SK-N-SH treated with all-trans-retinoic acid at 6 μM for 48 hours (cell line): Measurements from ENCODE around the gene ASTN2.
A peak's percentile ranks its signal among the peaks of the same experiment; 100 is the strongest.

ENCODE experiments used
- ATAC-seq: fragments of 200-7000 bp; cut with Tn5 transposase; 3 replicates; pipeline ENCODE4 v1.9.1; 2020; ENCODE audit warnings: mild to moderate bottlenecking, moderate library complexity
- ARNTL ChIP-seq: fragments of 450-650 bp; formaldehyde crosslinking; IDR thresholded peaks from 2 replicates; pipeline ENCODE4 v1.5.0; 2020; ENCODE audit warnings: low read depth, mild to moderate bottlenecking, moderate library complexity, borderline replicate concordance
- CSDC2 ChIP-seq: fragments of 250-450 bp; sonication (Bioruptor Pico); IDR thresholded peaks from 2 replicates; pipeline ENCODE4 v1.5.0; 2020; ENCODE audit warnings: mild to moderate bottlenecking, moderate library complexity
- CSRNP3 ChIP-seq: fragments of 250-450 bp; sonication (Bioruptor Pico); IDR thresholded peaks from 2 replicates; pipeline ENCODE4 v1.5.1; 2021; ENCODE audit warnings: mild to moderate bottlenecking, moderate library complexity
- GLIS3 ChIP-seq: fragments of 250-450 bp; sonication (Bioruptor Pico); IDR thresholded peaks from 2 replicates; pipeline ENCODE4 v1.5.0; 2020; ENCODE audit warnings: mild to moderate bottlenecking, moderate library complexity
- ISL1 ChIP-seq: fragments of 250-450 bp; sonication (Bioruptor Pico); IDR thresholded peaks from 2 replicates; pipeline ENCODE4 v2.1.2; 2022; ENCODE audit warnings: mild to moderate bottlenecking, moderate library complexity
- PATZ1 ChIP-seq: fragments of 250-450 bp; sonication (Bioruptor Pico); IDR thresholded peaks from 2 replicates; pipeline ENCODE4 v1.8.0; 2020; ENCODE audit warnings: mild to moderate bottlenecking, moderate library complexity, borderline replicate concordance
- RARB ChIP-seq: fragments of 250-450 bp; sonication (Bioruptor Pico); IDR thresholded peaks from 2 replicates; pipeline ENCODE4 v1.8.0; 2021; ENCODE audit warnings: mild to moderate bottlenecking, moderate library complexity
- SNAI2 ChIP-seq: fragments of 250-450 bp; sonication (Bioruptor Pico); IDR thresholded peaks from 2 replicates; pipeline ENCODE4 v1.5.0; 2020; ENCODE audit warnings: mild to moderate bottlenecking, moderate library complexity
- TCF4 ChIP-seq: fragments of 250-450 bp; sonication (Bioruptor Pico); IDR thresholded peaks from 2 replicates; pipeline ENCODE4 v1.8.0; 2021; ENCODE audit warnings: mild to moderate bottlenecking, moderate library complexity, borderline replicate concordance
- TOX ChIP-seq: fragments of 250-450 bp; sonication (Bioruptor Pico); IDR thresholded peaks from 2 replicates; pipeline ENCODE4 v1.8.0; 2021; ENCODE audit warnings: mild to moderate bottlenecking, moderate library complexity, borderline replicate concordance
- TSHZ2 ChIP-seq: fragments of 250-450 bp; sonication (Bioruptor Pico); IDR thresholded peaks from 2 replicates; pipeline ENCODE4 v1.5.0; 2020; ENCODE audit warnings: mild to moderate bottlenecking, moderate library complexity
- ZC3H10 ChIP-seq: fragments of 250-450 bp; sonication (Bioruptor Pico); IDR thresholded peaks from 2 replicates; pipeline ENCODE4 v1.5.1; 2021; ENCODE audit warnings: mild to moderate bottlenecking, moderate library complexity
- ZFP3 ChIP-seq: fragments of 250-450 bp; sonication (Bioruptor Pico); IDR thresholded peaks from 2 replicates; pipeline ENCODE4 v1.5.0; 2020; ENCODE audit warnings: mild to moderate bottlenecking, moderate library complexity
- ZFP30 ChIP-seq: fragments of 450-650 bp; formaldehyde crosslinking; IDR thresholded peaks from 2 replicates; pipeline ENCODE4 v1.5.0; 2022; ENCODE audit warnings: mild to moderate bottlenecking, moderate library complexity
- ZNF565 ChIP-seq: fragments of 450-650 bp; formaldehyde crosslinking; conservative IDR thresholded peaks from 2 replicates; pipeline ENCODE4 v1.5.0; 2020; ENCODE audit warnings: low read depth, mild to moderate bottlenecking, moderate library complexity
- ZNF8 ChIP-seq: fragments of 450-650 bp; formaldehyde crosslinking; IDR thresholded peaks from 2 replicates; pipeline ENCODE4 v1.5.0; 2020; ENCODE audit warnings: mild to moderate bottlenecking, moderate library complexity
- TF ChIP-seq, protein P1 (sequence below): fragments of 250-450 bp; sonication (Bioruptor Pico); IDR thresholded peaks from 2 replicates; pipeline ENCODE4 v1.5.1; 2020; ENCODE audit warnings: low read depth, mild to moderate bottlenecking, moderate library complexity

The ASTN2 gene

GRCh38 chr9:116576386-116576785, 838.5 kb downstream of the ASTN2 start (continued):
- TF ChIP-seq PATZ1 (CRISPR knock-in tag) = no peak

- peak; percentile 55; the same call in 1 of the 2 replicates for TF ChIP-seq TCF4 (CRISPR knock-in tag)
- peak; percentile 77 for TF ChIP-seq TSHZ2 (CRISPR knock-in tag)
- no peak for TF ChIP-seq RARB (CRISPR knock-in tag)
- no peak for TF ChIP-seq ZNF8 (CRISPR knock-in tag)
- no peak for TF ChIP-seq SNAI2
- TF ChIP-seq ARNTL (CRISPR knock-in tag) = no peak
- no peak for TF ChIP-seq TOX
- no peak for TF ChIP-seq GLIS3 (CRISPR knock-in tag)
- no peak for TF ChIP-seq CSRNP3 (CRISPR knock-in tag)
- no peak; the same call in 2 of the 3 replicates for ATAC-seq
These were observed 840.7 kb downstream of the ASTN2 start for GRCh38 chr9:116574027-116574679.

- peak; percentile 23; the same call in 1 of the 2 replicates for TF ChIP-seq TCF4 (CRISPR knock-in tag)
- no peak for TF ChIP-seq ZNF8 (CRISPR knock-in tag)
- ATAC-seq = peak; percentile 98
These were observed 842.6 kb downstream of the ASTN2 start for GRCh38 chr9:116572095-116572748.

GRCh38 chr9:116569111-116569510, 845.7 kb downstream of the ASTN2 start:
- TF ChIP-seq ZC3H10 (no peak), ZFP30 (no peak), ARNTL (CRISPR knock-in tag) (no peak), ZFP3 (CRISPR knock-in tag) (no peak), RARB (CRISPR knock-in tag) (no peak), PATZ1 (CRISPR knock-in tag) (no peak), TSHZ2 (CRISPR knock-in tag) (no peak), GLIS3 (CRISPR knock-in tag) (no peak), TOX (no peak), ZNF565 (CRISPR knock-in tag) (no peak), ZNF8 (CRISPR knock-in tag) (no peak), TCF4 (CRISPR knock-in tag) (no peak), CSDC2 (no peak), ISL1 (CRISPR knock-in tag) (no peak)
- TF ChIP-seq, protein P1, sequence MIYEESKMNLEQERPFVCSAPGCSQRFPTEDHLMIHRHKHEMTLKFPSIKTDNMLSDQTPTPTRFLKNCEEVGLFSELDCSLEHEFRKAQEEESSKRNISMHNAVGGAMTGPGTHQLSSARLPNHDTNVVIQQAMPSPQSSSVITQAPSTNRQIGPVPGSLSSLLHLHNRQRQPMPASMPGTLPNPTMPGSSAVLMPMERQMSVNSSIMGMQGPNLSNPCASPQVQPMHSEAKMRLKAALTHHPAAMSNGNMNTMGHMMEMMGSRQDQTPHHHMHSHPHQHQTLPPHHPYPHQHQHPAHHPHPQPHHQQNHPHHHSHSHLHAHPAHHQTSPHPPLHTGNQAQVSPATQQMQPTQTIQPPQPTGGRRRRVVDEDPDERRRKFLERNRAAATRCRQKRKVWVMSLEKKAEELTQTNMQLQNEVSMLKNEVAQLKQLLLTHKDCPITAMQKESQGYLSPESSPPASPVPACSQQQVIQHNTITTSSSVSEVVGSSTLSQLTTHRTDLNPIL (CRISPR knock-in tag) = no peak
- ATAC-seq = no peak
